ENCODE measurements around the gene PRPF8.

Gene PRPF8

DNA sequence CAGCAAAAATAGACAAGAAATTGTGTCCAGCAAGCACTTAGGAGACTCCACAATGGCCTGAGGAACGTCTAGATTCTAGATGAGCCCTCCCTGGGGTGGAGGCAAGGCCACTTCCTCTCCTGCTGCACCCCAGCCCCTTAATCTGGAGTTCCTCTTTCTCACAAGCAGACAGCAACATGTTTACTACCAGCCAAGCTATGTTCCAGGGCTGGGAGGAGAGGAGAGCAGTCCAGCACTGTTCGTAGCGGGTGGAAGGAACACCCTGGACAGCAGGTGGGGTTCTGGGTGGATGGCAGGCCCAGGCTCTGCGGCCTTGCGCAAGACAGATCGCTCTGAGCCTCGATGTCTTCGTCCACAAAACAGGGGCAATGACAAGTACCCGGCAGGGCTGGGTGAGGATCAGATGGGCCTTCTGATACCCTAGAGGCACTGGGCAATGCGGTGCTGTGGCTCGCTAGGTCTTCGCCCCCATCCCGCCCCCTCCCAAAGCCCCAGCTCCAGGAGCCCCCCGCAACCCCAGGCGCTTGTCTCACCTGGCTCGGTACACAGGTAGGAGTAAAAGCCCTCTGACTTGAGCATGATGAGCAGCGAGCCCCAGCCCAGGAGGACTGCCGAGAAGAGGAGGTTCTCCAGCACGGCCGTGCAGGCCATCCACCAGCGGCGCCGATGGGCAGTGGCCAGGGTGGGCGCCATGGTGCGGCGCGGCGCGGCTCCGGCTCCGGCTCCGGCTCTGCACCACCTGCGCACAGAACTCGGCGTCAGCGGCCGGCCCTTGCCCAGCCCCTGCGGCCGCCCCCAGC lies 57.3 kb downstream of the PRPF8 start:
- DNase-seq (ENCODE audit: low read depth in 2 of 2), result no peak

GRCh38 chr17:1626333-1626732 lies 58.3 kb downstream of the PRPF8 start:
- DNase-seq (ENCODE audit: low read depth in 2 of 2), result no peak

DNA sequence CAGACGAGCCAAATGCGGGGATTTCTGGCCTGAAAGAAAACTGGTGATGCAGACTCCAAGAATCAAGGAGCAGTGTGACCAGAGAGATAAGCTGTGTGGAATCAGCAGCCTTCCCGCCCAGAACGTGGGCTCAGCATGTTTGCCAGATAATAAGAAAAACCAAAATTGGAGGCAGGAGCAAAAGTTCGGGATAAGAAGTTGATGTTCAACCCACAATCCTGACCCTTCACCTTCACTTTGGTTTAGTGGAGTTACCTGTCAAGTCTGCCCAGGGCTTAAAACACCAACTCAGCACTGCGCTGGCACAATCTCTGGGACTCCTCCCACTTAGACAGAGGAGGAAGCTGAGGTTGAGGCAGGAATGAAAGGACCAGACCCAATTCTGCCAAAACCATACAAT lies 59.1 kb downstream of the PRPF8 start:
- DNase-seq (ENCODE audit: low read depth in 2 of 2), result no peak

DNA sequence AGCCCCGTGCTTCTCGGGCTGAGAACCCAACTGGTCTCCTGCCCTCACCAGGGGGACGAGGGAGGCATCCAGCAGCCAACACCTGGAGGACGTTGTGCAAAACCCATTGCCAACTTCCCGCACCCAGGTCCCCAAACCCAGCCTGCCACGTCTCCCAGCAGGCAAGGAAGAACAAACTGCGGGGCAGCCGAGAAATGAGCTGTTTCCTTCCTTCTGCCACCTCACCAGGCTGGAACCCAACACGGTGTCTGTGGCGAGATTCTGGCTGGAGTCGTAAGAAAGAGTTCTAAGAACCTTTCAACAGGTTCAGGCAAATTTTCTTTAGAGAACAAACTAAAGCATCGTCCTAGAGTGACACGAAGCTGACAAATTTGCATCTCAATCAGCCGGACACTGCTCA lies 59.6 kb downstream of the PRPF8 start:
- DNase-seq (ENCODE audit: low read depth in 2 of 2), result no peak

GRCh38 chr17:1624650-1625049 lies 60.0 kb downstream of the PRPF8 start:
- DNase-seq (ENCODE audit: low read depth in 2 of 2), result no peak

- DNase-seq (ENCODE audit: low read depth in 2 of 2), result no peak
Measured at GRCh38 chr17:1623057-1623630, 61.5 kb downstream of the PRPF8 start.

DNA sequence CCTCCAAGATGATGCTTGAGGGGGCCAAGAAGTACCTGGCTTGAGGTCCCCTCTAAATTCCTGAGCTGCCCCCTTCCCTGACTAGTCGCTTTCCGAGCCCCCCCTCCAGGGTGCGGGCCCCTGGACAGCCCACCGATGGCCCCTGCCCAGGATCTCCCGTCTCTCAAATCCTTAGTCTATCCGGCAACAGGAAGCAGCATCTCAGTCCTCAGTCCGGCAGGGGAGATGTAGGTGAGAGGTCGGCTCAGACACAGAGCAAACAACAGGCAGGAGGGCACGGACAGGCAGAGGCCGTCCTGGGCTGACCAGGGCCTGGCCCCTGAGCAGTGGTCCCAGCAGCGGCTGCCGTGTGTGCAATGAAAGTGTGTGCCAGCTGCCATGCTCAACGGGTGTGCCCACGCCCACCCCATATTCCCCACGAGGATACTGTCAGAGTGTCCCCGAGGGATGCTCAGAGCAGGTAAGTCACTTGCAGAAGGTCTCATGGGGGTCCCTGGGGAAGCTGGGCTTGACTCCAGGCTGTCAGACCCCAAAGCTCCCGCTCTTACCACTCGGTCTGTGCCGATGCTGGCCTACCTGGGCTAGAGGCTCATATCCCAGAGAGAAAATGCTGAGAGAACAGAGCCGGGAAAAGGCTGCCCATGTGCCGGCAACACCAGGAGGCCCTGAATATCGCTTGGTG lies 63.3 kb downstream of the PRPF8 start:
- DNase-seq (ENCODE audit: low read depth in 2 of 2), result no peak

GRCh38 chr17:1620486-1620885 lies 64.2 kb downstream of the PRPF8 start:
- DNase-seq (ENCODE audit: low read depth in 2 of 2), result no peak

DNA sequence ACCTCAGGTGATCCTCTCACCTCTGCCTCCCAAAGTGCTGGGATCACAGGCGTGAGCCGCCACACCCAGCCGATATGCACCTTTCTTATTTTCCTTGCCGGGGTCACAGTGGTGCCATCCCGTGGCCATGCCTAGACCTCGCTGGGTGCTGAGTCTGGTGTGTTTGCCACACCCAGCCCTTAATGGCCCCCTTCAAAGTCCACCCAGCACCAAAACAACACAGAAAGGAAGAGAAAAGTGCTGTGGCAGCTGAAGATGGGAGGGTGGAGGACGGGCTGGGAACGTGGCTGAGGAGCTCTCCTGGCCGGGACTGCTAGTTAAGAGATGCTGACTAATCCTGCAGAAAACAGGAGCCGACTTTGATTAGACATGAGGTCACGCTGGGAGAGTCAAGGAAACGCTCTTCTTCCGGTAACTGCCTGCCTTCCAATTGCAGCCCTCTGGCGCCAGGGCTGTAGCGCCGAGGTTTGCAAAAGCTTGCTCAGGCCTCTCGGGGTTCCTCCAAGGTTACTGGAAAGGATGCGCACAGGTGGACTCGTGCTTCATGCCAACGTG lies 67.0 kb downstream of the PRPF8 start:
- DNase-seq (ENCODE audit: low read depth in 2 of 2), result no peak

- DNase-seq (ENCODE audit: low read depth in 2 of 2), result no peak
Measured at GRCh38 chr17:1616101-1616500, 68.6 kb downstream of the PRPF8 start.

DNA sequence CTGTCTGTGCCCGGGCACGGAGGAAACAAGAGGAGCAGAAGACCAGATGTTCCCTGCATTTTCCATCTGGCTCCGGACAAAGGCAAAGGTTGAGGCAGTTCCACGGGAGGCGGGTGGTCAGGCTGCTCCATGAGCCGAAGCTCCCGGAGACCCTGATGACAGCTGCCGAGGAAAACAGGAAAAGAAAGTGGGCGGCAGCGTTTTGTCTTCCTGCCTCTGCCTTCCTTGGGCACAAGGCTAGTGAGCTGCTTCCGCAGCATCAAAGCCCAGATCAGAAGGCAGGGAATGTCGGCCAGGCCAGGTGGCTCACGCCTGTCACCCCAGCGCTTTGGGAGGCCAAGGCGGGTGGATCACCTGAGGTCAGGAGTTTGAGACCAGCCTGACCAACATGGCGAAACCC lies 72.3 kb downstream of the PRPF8 start:
- no peak for DNase-seq (ENCODE audit: low read depth in 2 of 2)

DNA sequence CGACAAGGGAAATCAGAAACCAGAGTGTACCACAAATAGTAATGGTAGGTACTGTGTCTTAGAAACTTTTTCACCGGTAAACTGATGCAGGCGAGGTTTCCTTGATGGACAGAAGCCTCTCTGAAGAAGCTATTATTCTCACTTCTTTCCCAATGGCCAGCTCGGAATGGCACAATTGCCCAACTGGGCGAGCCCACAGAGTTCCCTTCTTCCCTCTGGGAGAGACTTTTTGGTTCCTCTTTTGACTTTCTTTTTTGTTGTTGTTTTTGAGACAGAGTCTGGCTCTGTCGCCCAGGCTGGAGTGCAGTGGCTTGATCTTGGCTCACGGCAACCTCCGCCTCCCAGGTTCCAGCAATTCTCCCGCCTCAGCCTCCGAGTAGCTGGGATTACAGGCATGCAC lies 73.0 kb downstream of the PRPF8 start:
- no peak for DNase-seq (ENCODE audit: low read depth in 2 of 2)

- DNase-seq (ENCODE audit: low read depth in 2 of 2), result no peak
Measured at GRCh38 chr17:1608676-1609075, 76.0 kb downstream of the PRPF8 start.

- no peak for DNase-seq (ENCODE audit: low read depth in 2 of 2)
Measured at GRCh38 chr17:1607971-1608320, 76.7 kb downstream of the PRPF8 start.

DNA sequence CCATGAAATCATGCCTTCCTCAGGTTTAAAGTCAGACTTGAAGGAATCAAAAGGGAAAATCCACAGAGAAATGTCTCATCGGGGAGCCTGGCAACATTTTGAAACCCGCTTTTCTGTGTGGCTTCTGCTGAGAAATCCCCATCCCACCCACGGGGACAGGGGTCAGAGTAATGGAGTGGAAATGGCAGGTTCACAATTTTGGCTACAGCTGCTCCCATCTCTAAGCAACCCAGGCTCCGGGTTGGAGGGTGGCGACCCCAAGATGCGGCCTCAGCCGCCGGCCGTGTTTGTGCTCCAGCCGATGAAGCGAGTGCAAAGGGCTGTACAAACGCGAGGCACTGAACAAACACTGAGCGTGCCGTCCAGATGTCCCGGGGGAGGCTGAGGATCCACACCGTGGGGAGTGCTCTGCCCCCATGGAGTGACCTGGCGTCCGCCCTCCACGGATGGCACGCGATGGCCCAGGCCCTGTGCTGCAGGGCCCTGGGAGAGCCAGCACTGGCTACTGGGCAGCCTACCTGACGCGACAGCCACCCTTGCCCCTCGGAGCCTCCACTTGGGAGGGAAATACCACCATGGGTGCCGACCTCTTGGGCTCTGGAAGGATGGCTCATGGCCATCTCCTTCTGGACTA lies 78.2 kb downstream of the PRPF8 start:
- DNase-seq (ENCODE audit: low read depth in 2 of 2), result no peak

- DNase-seq (ENCODE audit: low read depth in 2 of 2), result no peak
Measured at GRCh38 chr17:1605681-1606351, 78.9 kb downstream of the PRPF8 start.

DNA sequence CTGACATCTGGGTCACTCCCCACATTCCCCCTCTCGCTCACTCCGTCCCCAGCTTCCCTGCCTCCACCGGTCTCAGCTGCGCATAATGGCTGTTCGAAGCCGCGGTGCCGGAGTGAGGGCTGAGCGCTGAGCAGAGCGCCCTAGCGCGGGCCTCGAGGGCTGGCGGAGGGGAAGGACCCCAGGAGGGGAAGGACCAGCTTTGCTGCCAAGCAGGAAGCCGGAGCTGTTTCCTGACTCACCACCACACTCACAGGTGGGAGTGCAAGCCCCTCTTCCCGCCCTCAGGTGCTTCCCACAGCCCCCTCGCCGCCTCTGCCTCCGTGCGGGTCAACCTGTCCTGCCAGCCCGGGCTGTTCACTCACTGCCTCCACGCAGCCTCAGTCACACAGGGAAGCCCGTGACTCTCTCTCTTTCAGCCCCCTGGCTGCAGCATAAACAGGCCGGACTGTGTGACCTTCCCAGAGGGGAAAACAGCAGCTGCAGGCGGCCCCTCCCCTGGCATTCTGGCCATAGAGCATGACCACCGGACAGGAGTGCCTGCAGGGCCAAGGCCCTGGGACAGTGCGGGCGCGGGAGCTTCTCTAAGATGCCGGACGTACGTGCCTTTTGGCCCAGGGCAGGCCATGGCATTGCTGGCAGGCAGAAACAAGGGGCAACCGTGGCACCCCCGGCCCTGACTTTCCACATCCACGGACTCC lies 79.7 kb downstream of the PRPF8 start:
- no peak for DNase-seq (ENCODE audit: low read depth in 2 of 2)

DNA sequence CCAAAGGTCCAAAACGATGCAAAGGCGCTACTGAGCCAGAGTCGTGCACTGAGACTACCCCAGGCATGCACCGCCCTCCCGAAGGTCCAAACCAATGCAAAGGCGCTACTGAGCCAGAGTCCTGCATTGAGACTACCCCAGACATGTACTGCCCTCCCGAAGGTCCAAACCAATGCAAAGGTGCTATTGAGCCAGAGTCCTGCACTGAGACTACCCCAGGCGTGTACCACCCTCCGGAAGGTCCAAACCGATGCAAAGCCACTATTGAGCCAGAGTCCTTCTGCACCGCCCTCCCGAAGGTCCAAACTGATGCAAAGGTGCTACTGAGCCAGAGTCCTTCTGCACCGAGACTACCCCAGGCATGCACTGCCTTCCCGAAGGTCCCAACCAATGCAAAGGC lies 83.1 kb downstream of the PRPF8 start:
- DNase-seq (ENCODE audit: low read depth in 2 of 2), result no peak

Data from stimulated activated CD8-positive, alpha-beta memory T cell treated with anti-CD3 and anti-CD28 coated beads, Interleukin-15, amount 100 ng/mL, for 4 hours (primary cell).